GM21390 (cell line): ENCODE measurements around the gene GULP1.

Experiments used
- ATAC-seq: cut with Tn5 transposase; IDR thresholded peaks from one replicate; pipeline ENCODE4 v1.9.1; 2021; ENCODE audit not compliant: unreplicated experiment

Gene GULP1

DNA sequence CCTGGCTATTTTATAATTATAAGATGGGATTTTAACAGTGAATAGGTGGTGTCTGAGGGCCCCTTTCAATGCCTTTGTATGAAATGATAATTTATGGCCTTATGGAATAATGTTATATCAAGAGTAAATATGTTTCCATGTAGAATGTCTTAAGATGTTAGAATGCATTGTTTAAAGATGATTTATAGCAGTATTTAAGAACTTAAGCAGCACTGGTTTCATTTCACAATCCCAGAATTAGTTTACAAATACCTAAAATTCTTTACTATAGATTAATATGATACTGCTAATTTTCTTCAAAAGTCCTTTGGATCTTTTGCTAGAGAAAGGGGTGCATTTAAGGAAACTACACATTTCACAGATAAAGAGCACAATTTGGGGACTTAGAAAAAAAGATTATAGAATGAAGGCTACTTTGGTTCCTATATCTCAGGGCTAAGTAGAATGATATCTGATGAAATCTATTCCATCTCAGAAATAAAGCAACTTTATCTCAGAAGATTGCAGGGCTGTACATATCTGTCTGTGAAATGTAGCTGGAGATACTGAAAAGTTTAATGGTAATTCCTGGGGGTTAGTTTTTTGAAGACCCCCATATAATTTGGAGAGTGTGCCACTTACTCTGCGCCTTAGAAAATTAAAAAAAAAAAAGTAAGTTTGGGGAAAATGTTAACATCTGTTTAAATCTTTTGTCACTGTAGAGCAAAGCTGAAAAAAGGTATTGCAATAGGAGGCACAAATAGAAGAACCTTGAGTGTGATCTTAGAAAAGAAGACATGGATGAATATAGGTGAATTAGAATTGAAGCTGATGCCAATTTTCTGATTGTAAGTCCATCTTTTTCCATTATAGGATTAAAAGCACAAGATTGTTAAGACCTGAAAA is 123.4 kb downstream of the GULP1 start:
- no peak for ATAC-seq

DNA sequence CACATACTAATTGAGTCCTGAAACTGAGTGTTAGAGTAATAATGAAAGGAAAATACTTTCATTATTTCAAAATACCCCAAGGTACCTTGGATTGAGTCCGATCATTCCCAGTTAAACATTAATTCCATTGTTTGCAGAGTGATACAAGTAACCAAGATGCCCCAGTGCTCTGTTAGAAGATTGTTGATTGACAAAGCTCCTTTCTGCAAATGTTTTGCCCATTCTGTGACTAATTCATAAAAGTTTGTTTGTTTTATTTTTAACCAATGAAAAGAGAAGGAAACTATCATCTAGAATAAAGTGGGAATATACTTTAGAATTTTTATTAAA is 124.0 kb downstream of the GULP1 start:
- no peak for ATAC-seq

DNA sequence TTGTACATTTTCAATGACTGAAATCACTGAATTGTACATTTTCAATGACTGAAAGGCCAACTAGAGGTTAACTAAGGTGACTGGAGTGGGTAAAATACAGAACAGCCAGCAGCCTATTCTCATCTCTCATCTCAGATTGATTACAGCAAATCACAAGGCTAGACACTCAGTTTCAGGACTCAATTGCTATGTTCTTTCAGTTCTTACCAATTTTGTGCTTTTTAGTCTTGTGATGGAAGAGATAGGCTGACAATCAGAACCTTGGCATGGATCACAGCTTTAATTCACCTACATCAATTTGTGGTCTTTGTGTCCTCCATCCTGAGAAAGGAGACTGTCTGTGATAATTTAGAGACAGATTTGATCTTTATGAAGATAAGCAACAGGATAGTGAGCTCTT is 124.7 kb downstream of the GULP1 start:
- no peak for ATAC-seq

DNA sequence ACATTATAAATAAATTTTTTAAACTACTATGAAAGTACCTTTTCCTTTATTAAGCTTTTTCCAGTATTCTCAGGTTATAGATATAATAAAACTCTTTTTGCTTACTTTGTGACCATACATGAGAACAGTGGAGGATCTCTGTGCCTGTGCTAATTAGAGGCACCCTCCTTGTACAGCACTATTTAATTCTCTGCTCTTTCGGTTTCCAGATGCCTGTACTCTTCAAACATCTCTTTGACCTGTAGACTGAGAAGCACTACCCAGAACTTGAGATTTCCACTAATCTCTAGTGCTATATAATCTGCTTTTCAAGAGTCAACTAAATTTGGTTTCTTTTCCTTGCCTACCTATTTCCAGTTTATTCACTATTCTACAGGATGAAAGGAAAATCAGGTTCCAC is 131.1 kb downstream of the GULP1 start:
- ATAC-seq = no peak

DNA sequence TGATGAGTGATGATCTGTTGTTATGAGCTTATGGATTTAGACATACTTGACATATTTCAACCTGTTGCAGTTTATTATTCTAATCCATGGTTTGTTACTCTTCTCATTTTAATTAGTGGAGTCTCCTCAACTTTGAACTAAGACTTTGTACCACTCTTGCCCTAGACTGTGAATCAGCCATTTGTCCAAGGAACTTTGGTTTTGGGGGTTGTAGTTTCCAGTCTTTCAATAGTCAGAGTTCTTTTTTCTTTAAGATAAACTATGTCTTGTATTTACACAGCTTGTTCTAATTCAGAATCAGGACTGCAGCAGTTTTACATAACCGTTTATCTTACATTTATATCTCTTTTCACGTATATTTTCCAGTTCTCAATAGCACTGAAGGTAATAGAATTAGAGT is 133.6 kb downstream of the GULP1 start:
- ATAC-seq = no peak

DNA sequence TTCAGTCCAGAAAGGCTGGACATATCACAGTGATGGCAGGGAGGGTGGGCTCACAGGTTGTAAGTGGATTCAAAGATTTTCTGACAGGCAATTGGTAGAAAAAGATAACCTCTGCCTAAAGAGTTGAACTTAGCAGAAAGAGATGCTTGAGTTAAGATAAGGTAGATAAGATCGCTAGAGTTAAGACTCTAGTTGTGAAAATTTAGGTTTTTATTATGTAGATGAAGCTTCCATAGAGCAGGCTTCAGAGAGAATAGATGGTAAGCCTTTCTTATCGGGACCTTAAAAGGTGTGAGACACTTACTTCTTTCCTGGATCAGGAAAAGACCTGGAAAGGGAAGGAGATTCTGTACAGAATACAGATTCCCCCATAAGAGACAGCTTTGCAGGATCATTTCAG is 134.4 kb downstream of the GULP1 start:
- no peak for ATAC-seq

DNA sequence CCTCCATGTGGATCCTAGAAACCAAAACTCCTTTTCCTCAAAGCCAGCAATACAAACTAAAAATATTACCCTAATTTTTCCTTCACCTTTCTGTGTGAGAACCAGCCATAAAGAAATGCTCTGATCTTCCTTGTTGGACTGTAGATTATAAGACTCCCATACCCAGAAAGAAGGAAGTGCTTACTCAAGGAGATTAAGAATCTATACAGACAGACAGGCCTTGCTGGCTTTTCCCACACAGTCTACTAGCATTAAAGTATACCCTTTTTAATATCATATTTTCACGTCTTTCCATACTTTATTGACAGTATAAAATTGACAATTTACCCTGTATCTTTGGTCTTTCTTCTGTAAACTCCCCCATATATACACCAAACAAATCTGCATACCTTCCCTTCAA is 139.0 kb downstream of the GULP1 start:
- no peak for ATAC-seq

DNA sequence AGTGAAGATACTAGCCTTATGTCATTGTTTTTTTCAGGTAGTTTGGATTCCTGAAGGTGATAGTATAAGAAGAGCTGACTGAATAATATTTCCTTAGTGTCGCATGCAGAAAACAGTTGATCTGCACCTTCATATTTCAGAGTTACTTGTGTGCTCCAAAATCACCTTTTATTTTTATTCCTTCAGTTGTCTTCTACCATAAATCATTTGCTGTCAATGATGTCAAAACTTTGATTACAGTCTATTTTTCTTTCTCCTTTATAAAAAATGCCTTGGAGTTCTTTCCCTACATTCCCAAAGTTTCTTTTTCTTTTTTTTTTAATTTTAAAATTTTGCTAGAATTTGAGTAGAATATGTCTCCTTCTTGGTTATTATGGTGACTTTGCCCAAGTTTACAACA is 142.3 kb downstream of the GULP1 start:
- no peak for ATAC-seq

DNA sequence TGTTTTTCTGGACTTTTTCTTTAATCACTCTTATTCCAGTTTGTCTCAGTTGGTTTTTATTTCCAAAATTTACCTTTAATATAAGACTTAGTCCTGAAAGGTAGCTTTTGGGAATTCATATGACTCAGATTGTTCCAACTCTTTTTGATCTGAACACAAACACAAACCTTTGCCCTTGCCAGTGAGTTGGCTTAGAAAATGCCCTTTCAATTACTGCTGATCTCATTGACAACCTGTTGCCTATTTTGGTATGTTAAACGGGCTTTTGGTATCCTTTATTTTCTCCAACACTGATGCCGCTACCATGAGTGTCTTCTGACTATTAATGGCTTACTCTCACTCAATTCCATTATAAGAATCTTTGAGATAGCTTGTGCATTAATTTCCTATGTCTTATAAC is 143.4 kb downstream of the GULP1 start:
- no peak for ATAC-seq

DNA sequence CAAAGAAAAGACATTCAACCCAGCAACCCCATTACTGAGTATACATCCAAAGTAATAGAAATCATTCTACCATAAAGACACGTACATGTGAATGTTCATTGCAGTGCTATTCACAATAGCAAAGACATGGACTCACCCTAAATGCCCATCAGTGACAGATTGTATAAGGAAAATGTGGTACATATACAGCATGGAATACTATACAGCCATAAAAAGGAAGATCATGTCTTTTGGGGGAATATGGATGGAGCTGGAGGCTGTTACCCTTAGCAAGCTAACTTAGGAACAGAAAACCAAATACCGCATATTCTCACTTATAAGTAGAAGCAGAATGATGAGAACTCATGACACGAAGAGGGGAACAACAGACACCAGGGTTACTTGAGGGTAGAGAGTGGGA is 145.9 kb downstream of the GULP1 start:
- no peak for ATAC-seq

DNA sequence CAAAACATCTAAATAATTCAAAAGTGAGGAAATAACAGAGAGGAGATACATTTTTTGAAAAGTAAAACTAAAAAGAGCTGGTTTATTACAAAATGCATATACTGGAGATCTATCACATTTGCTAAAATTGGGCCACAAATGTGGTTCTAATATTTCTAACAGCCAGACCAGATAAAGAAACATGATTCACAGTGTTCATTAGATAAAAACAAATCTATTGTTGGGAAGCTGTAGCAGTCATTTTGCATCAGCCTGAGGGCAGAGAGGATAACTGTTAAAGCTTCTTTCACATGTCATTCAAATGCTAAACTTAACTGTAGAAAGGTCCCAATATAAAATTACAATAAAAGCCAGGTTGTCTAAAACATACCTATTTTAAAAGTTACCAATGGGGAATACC is 148.3 kb downstream of the GULP1 start:
- no peak for ATAC-seq

DNA sequence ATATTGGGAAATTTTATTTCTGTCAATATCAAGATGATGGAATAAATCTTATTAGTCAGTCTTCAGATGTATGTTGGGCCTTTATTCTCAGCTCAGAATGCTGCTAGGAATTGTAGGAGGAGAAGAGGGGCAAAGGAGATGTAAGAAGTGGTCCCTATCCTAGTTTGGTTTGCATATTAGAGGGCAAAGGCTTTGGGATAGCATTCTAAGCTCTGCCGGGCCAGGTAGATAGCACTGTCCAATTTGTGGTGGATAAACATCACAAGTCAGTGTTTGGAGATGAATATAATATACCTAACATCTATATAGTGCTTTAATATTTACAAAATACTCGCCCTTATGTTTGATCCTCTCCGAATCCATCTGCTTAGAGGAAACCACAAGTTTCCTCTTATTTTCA is 149.2 kb downstream of the GULP1 start:
- ATAC-seq = no peak

DNA sequence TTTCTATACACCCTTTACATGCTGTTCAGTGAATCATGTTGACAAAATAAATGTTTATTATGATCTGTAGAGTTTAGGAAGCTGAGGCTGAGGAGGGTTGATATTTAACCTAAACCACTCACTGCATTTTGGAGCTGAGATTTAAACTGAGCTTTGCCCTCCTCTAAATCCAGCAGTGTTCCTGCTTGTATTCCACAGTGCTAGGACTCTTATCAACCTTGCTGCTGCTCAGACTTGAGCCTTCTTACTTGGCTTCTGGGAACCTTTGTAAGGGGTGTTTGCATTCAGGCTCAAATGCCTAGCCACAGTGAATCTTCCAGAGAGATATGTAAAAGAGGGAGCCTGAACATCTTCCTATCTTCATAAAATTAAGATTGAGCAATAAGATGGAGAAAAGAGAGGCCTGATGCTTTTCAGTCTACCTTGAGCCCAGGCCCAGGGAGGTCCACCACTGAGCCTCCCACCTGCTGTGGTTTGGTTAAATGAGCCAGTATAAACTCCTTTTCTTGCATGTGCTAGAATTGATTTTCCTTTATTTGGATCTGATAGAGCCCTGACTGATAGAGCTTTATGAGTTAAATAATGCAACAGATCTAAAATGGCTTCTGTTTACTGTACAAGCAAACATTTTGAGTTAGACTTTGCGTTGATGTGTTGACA is 149.7 kb downstream of the GULP1 start:
- no peak for ATAC-seq

DNA sequence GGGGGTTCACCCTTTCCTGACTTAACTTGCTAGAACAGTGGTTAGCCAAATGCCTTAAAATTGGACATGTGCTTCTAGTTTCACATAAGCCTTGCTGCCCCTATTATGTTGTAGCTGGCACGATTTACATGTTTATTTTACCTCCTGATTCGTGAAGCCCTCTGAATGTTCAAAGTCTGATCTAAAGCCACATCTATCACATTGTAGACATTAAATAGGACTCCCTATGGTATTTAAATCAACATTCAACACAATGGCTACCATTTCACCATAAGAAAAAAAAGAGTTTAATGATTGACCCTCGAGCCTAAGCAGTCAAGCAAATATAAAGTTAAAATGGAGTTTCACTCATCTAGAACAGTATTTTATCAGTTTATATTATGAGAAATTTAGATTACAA is 151.5 kb downstream of the GULP1 start:
- ATAC-seq = no peak

DNA sequence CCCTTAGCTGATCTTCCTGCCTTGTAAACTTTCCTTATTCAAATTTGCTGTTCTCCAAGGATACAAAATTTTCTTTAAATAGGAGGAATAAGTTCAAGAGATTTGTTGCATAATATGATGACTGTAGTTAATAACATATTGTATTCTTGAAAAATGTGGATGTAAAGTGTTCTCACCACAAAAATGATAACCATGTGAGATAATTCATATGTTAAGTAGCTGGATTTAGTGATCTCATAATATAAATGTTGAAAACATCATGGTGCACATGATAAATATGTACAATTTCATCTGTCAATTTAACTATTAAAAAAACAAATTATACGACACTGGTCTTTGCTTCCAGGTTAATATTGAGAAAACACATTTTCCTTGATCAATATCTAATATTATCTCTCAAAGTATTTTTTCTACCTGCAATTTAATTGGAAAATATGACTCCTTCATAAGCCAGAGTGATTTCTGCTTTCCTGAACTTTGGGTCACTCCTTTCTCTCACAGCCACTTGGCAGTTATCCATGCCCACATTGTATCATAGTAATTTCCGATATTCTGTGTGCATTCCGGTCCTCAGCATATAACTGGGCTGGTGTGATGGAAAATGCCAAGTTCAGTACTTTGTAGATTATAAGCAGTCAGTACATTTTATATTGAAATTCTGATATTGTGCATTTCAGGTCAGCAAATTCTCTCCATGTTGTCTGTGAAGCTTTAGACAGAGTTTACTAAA is 152.6 kb downstream of the GULP1 start:
- no peak for ATAC-seq

DNA sequence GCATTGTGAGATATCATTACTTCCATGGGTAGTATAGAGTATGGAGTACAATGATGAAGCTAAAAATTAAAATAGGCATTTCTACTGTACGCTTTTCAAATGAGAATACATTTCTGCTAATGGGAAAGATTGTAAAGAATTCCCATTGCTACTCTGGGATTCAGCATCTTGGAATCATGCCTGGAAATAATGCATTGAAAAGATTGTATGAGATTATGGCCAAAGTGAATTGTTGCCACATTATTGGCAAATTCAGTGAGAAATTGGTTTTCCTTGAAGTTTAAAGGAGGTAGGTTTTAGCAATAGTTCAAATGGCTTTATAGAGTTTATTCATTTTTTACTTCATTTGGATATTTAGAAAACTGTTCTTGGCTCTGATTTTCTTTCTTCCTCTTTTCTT is 157.9 kb downstream of the GULP1 start:
- ATAC-seq = no peak

DNA sequence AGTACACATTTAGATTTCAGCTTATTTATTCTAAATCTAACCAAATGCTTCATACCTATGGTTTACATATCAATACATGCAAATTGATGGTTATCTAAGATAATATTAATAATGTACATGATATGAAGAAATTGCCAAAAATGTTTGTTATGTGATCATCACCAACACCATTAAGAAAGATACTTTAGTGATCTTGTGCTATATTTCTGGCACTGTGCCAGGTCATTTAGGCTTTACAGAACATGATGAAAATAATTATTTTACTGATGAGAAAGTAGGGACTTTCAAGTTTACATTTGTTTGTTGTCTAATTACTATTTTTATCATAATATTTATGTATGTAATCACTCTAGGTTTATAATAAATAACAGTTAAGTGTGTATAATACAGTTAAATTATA is 158.3 kb downstream of the GULP1 start:
- ATAC-seq = no peak

DNA sequence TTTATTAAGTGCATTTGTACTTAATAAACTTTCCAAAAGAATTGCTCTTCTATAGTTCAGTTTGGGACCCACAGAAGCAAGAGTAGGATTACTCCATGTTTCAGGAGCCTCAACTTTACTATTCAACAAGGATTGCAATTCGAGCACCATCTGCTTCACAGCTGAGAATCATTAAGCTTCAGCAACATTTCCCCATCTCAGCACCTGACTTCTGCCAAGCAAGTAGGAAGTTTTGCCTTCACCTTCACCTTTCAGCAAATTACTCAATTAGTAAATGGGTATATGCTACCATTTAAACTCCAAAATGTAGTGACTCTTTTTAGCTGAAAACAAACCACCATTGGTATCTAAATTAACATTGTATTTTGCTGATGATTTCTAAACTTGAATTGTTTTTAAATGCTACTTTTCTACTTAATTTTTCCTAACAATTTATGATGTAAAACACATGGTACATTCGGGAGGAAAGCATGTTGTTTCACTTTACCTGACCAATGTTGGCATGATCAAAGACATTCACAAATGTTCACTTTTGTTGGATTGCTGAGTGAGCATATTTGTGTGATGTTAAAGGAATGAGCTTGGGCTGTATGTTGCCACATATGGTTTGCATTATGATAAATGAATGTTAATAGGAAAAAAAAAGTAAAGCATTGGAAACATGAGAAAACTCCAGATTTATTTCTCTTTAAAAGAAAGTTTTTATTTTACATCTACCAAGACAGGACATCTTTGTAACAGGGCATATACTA is 159.2 kb downstream of the GULP1 start:
- no peak for ATAC-seq

DNA sequence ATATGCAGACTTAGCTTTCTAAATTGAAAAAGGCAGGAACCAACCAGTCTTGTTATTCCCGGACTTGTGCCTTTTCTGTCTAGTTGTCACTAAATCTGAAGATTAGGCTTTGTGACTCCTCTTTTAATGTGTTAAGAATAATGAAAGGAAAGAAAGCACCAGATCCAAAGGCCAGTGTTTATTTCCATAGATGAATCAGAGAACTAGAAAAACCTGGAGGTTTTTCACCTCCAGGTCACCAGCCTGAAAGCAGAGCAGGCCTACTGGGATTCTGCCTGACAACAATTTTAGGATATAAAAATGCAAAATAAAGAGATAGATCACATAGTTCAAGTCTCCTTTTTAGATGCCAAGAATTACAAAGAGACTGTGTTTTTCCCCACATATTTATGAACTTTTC is 160.4 kb downstream of the GULP1 start:
- no peak for ATAC-seq

DNA sequence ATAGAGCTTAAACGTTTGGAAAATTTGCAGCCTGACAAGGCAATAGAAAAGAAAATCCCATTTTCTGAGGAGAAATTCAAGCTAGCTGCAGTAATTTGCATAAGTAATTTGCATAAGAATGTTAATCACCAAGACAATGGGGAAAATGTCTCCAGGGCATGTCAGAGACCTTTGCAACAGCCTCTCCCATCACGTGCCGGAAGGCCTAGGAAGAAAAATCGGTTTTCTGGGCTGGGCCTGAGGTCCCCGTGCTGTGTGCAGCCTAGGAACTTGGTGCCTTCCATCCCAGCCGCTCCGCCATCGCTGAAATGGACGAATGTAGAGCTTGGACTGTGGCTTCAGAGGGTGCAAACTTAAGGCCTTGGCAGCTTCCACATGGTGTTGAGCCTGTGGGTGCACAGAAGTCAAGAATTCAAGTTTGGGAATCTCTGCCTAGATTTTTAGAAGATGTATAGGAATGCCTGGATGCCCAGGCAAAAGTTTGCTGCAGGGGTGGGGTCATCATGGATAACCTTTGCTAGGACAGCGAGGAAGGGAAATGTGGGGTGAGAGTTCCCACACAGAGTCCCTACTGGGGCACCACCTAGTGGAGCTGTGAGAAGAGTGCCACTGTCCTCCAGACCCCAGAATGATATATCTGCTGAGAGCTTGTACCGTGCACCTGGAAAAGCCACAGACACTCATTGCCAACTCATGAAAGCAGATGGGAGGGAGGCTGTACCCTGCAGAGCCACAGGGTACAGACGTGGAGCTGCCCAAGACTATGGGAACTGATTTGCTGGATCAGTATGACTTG is 164.6 kb downstream of the GULP1 start:
- no peak for ATAC-seq

DNA sequence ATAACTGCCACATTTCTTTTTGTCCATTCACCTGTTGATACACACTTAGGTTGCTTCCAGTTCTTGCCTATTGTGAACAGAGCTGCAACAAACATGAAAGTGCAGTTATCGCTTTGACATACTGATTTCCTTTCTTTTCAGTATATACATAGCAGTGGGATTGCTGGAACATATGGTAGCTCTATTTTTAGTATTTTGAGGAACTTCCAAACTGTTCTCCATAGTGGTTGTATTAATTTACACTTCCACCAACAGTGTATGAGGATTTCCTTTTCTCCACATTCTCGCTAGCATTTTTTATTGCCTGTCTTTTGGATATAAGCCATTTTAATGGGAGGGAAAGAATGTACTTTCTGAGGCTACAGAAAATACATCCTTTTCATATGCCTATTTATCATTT is 167.4 kb downstream of the GULP1 start:
- no peak for ATAC-seq
